ENCODE data around the gene FBXL3. TPM values are rescaled to one million over a fixed set of nuclear protein-coding genes. Genes with fewer than 3 reads are reported as not detected.

Gene FBXL3
- total and polyA plus RNA-seq, 7 donors: 12.5 to 41.3 (median 24.9) TPM

GRCh38 chr13:76980075-76980718 lies 46.8 kb downstream of the FBXL3 start:
- peak; percentile 79 to 89 for DNase-seq
- WGBS, 3 donors: 5 to 7% (median 7%) methylated on average over 34 of the region's 34 CpGs
- intact Hi-C loops (cut with DNase I): loop anchor here in 1 of 2 donors (5.0 to 10.0 kb wide), 2 partner anchors 1108 to 1285 kb away; no protein-coding TSS in a partner anchor
- Histone ChIP-seq H3K4me1 (peaks cover 4% of the 10 kb centered on the region), H3K36me3 (ENCODE audit: insufficient read depth in 1 of 2, low read depth in 1 of 2) (no peaks in the 10 kb centered on the region), H3K27ac (no peak overlapping the region), H3K27me3 (ENCODE audit: insufficient read depth in 3 of 3, low read length in 2 of 3) (peaks cover 0 to 5% (median 0%) of the 10 kb centered on the region in 3 donors), H3K4me3 (peak overlapping the region; percentile 58), H3K9me3 (no peaks in the 10 kb centered on the region)
- peak; percentile 82 to 98 (median 94) for ATAC-seq
- TF ChIP-seq, protein P1, sequence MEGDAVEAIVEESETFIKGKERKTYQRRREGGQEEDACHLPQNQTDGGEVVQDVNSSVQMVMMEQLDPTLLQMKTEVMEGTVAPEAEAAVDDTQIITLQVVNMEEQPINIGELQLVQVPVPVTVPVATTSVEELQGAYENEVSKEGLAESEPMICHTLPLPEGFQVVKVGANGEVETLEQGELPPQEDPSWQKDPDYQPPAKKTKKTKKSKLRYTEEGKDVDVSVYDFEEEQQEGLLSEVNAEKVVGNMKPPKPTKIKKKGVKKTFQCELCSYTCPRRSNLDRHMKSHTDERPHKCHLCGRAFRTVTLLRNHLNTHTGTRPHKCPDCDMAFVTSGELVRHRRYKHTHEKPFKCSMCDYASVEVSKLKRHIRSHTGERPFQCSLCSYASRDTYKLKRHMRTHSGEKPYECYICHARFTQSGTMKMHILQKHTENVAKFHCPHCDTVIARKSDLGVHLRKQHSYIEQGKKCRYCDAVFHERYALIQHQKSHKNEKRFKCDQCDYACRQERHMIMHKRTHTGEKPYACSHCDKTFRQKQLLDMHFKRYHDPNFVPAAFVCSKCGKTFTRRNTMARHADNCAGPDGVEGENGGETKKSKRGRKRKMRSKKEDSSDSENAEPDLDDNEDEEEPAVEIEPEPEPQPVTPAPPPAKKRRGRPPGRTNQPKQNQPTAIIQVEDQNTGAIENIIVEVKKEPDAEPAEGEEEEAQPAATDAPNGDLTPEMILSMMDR (IDR thresholded peaks at IDR 0.05): peak; percentile 94

GRCh38 chr13:76976929-76977328 lies 50.0 kb downstream of the FBXL3 start:
- Histone ChIP-seq H3K4me1 (peaks cover 4% of the 10 kb centered on the region), H3K27ac (no peak overlapping the region), H3K4me3 (no peak overlapping the region), H3K27me3 (ENCODE audit: insufficient read depth in 3 of 3, low read length in 2 of 3) (peaks cover 0 to 5% (median 0%) of the 10 kb centered on the region in 3 donors), H3K9me3 (no peaks in the 10 kb centered on the region), H3K36me3 (ENCODE audit: insufficient read depth in 1 of 2, low read depth in 1 of 2) (no peaks in the 10 kb centered on the region)
- ATAC-seq: no peak
- TF ChIP-seq, protein P1 (IDR thresholded peaks at IDR 0.05): no peak
- intact Hi-C loops (cut with DNase I): no loop called here
- WGBS, 3 donors: 88 to 90% (median 89%) methylated on average over 5 of the region's 5 CpGs
- no peak for DNase-seq

DNA sequence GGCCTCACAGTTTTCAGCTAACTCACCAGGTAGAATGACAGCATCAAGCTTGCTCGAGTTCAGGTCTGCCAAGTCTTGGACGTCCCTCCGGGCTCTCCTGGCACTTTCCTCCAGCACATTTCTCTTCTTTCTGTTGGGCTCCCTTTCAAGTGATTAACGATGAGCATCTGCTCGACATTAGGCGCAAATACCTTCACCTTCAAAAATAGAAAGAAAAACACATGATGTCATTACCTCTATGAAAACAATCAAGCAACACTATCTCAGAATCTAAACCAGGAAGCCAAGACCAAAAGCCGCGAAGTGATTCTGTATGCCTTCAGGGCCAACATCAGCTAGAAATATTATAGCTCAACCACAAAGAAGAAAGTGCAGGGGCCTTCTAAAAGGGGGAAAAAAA lies 50.5 kb downstream of the FBXL3 start:
- intact Hi-C loops (cut with DNase I): no loop called here
- Histone ChIP-seq H3K4me3 (no peak overlapping the region), H3K36me3 (ENCODE audit: insufficient read depth in 1 of 2, low read depth in 1 of 2) (no peaks in the 10 kb centered on the region), H3K27ac (no peak overlapping the region), H3K27me3 (ENCODE audit: insufficient read depth in 3 of 3, low read length in 2 of 3) (peaks cover 0 to 5% (median 0%) of the 10 kb centered on the region in 3 donors), H3K4me1 (peaks cover 4% of the 10 kb centered on the region), H3K9me3 (no peaks in the 10 kb centered on the region)
- TF ChIP-seq, protein P1 (IDR thresholded peaks at IDR 0.05): no peak
- WGBS, 3 donors: 27 to 39% (median 28%) methylated on average over 8 of the region's 8 CpGs
- ATAC-seq: peak in 1 of 4 donors; percentile 43
- DNase-seq: no peak

DNA sequence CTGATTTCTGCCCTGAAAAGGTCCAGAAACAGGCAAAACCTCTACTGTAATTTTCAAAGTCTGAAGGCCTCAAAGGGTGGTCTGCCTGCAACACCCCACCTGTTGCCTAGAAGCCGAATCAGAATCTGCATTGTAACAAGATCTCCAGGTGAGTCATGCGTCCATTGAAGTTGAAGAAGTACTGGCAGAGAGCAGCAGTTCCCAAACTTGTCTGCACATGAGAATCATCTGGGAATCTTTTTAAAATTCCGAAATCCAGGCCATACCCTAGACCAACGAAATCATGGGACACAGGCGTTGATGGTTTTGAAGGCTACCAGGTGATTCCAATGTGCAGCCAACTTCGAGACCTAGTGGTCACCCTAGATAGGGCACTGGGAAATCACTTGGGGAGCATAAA lies 51.1 kb downstream of the FBXL3 start:
- intact Hi-C loops (cut with DNase I): no loop called here
- Histone ChIP-seq H3K4me1 (peaks cover 4% of the 10 kb centered on the region), H3K27me3 (ENCODE audit: insufficient read depth in 3 of 3, low read length in 2 of 3) (peaks cover 0 to 5% (median 0%) of the 10 kb centered on the region in 3 donors), H3K27ac (no peak overlapping the region), H3K9me3 (no peaks in the 10 kb centered on the region), H3K4me3 (no peak overlapping the region), H3K36me3 (ENCODE audit: insufficient read depth in 1 of 2, low read depth in 1 of 2) (no peaks in the 10 kb centered on the region)
- DNase-seq (no peak), ATAC-seq (no peak)
- WGBS, 3 donors: 89 to 94% (median 91%) methylated on average over 6 of the region's 6 CpGs
- TF ChIP-seq, protein P1 (IDR thresholded peaks at IDR 0.05): no peak

DNA sequence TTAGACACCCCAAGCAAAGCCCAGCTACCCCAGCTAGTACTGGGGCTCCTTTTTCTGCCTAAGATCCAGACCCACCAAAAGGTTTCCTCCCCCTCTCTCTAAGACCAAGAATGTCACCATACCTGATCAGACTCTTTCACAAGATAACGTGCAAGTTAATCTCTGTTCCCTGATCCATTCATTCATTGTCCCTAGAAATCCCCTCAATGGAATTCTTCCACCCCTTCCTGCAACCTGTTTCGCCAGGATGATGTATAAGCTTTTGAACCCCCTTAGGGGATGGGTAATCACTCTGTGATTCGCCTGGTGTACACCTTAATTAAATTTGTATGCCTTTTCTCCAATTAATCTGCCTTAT lies 52.4 kb downstream of the FBXL3 start:
- Histone ChIP-seq H3K36me3 (ENCODE audit: insufficient read depth in 1 of 2, low read depth in 1 of 2) (no peaks in the 10 kb centered on the region), H3K27ac (no peak overlapping the region), H3K9me3 (no peaks in the 10 kb centered on the region), H3K4me3 (no peak overlapping the region), H3K4me1 (peaks cover 4% of the 10 kb centered on the region), H3K27me3 (ENCODE audit: insufficient read depth in 3 of 3, low read length in 2 of 3) (no peaks in the 10 kb centered on the region)
- DNase-seq (no peak), ATAC-seq (no peak)
- intact Hi-C loops (cut with DNase I): no loop called here
- WGBS, 3 donors: 93 to 96% (median 95%) methylated on average over 3 of the region's 3 CpGs
- TF ChIP-seq, protein P1 (IDR thresholded peaks at IDR 0.05): no peak
